HG02943 (cell line): ENCODE measurements around the gene DRG1.
"Not testable (repeated sequence)": the region's sequence is repeated elsewhere in the genome, so short reads cannot be mapped to it uniquely, and the experiment has no call there.

Experiments used
- ATAC-seq: cut with Tn5 transposase; IDR thresholded peaks from one replicate; pipeline ENCODE4 v1.9.1; 2021; ENCODE audit warnings: mild to moderate bottlenecking, low read depth, moderate library complexity; ENCODE audit not compliant: unreplicated experiment

DRG1 gene

GRCh38 chr22:31399211-31400022, at the start of gene DRG1:
DRG1 (plus strand) TSS chr22:31399604; CDS start chr22:31399684, 80 bp downstream.
- ATAC-seq: peak; percentile 87

- no peak for ATAC-seq
These were observed 49.4 kb upstream of the DRG1 start for GRCh38 chr22:31349960-31350359.

- no peak for ATAC-seq
These were observed 49.0 kb upstream of the DRG1 start for GRCh38 chr22:31350410-31350863.

GRCh38 chr22:31354515-31354914, 44.9 kb upstream of the DRG1 start:
- no peak for ATAC-seq

GRCh38 chr22:31360029-31360428, 39.4 kb upstream of the DRG1 start:
- no peak for ATAC-seq

GRCh38 chr22:31361743-31362142, 37.7 kb upstream of the DRG1 start:
- no peak for ATAC-seq

GRCh38 chr22:31363885-31364465, 35.4 kb upstream of the DRG1 start:
- no peak for ATAC-seq

- no peak for ATAC-seq
These were observed 32.0 kb upstream of the DRG1 start for GRCh38 chr22:31367426-31367825.

GRCh38 chr22:31377612-31378011, 21.8 kb upstream of the DRG1 start:
- ATAC-seq: no peak

- no peak for ATAC-seq
These were observed 21.3 kb upstream of the DRG1 start for GRCh38 chr22:31378123-31378522.

- not testable (repeated sequence) for ATAC-seq
These were observed 20.8 kb upstream of the DRG1 start for GRCh38 chr22:31378651-31379050.

- no peak for ATAC-seq
These were observed 5.5 kb upstream of the DRG1 start for GRCh38 chr22:31393893-31394292.

GRCh38 chr22:31394326-31394725, 5.1 kb upstream of the DRG1 start:
- ATAC-seq: no peak

- no peak for ATAC-seq
These were observed 1.2 kb upstream of the DRG1 start for GRCh38 chr22:31398231-31398630.

- no peak for ATAC-seq
These were observed 606 bp downstream of the DRG1 start for GRCh38 chr22:31400023-31400397.

- not testable (repeated sequence) for ATAC-seq
These were observed 2.9 kb downstream of the DRG1 start for GRCh38 chr22:31402350-31402749.

- no peak for ATAC-seq
These were observed 26.1 kb downstream of the DRG1 start for GRCh38 chr22:31425331-31426050.

- ATAC-seq: no peak
These were observed 32.5 kb downstream of the DRG1 start for GRCh38 chr22:31431950-31432349.

GRCh38 chr22:31436132-31436531, 36.7 kb downstream of the DRG1 start:
- ATAC-seq: no peak

GRCh38 chr22:31439808-31440207, 40.4 kb downstream of the DRG1 start:
- no peak for ATAC-seq

- ATAC-seq: no peak
These were observed 41.3 kb downstream of the DRG1 start for GRCh38 chr22:31440681-31441080.
